Stimulated activated naive CD8-positive, alpha-beta T cell treated with anti-CD3 and anti-CD28 coated beads, Interleukin-15, Interleukin-2, amounts not matched to agents 100 ng/mL and 50 ng/mL, for 24 hours (primary cell): ENCODE measurements around the gene COL1A1.

ENCODE experiments used
- H3K27ac Mint-ChIP-seq: one replicate; pipeline ENCODE4 v1.8.0; 2021; ENCODE audit warnings: mild to moderate bottlenecking, mixed read lengths
- H3K27me3 Mint-ChIP-seq: one replicate; pipeline ENCODE4 v1.8.0; 2021; ENCODE audit warnings: mixed read lengths
- H3K36me3 Mint-ChIP-seq: one replicate; pipeline ENCODE4 v1.8.0; 2021; ENCODE audit warnings: low read depth, mixed read lengths
- H3K4me1 Mint-ChIP-seq: one replicate; pipeline ENCODE4 v1.8.0; 2021; ENCODE audit warnings: low read depth, mixed read lengths
- H3K4me3 Mint-ChIP-seq: one replicate; pipeline ENCODE4 v1.8.0; 2021; ENCODE audit warnings: mild to moderate bottlenecking, mixed read lengths
- H3K9me3 Mint-ChIP-seq: one replicate; pipeline ENCODE4 v1.8.0; 2021; ENCODE audit warnings: mixed read lengths

Gene COL1A1

DNA sequence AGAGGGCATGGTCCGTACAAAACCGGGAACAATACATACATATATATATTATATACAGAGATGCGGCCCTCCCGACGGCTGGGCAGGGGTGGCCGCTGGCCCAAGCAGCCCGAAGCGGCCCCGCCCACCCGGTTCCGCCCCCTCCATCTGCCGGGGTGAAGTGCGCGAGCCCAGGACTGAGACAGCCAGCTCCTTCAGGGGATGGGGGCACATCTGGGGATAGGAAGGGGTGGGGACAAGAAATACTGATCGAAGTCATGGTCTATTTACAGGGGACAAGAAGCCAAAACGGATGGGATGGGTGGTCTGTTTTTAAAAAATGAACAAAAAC is 67.7 kb downstream of the COL1A1 start:
- Mint-ChIP-seq H3K36me3 (peaks cover 34% of the 10 kb centered on the region), H3K4me1 (peaks cover 24% of the 10 kb centered on the region), H3K27ac (no peak overlapping the region), H3K4me3 (no peak overlapping the region), H3K9me3 (no peaks in the 10 kb centered on the region), H3K27me3 (peaks cover 2% of the 10 kb centered on the region)
